ENCODE results near the gene HS6ST1. TPM values are rescaled to one million over a fixed set of nuclear protein-coding genes. Genes with fewer than 3 reads are reported as not detected.

Gene HS6ST1
- total RNA-seq, 2 experiments from 2014 or later = 13.6 to 17.6 TPM

DNA sequence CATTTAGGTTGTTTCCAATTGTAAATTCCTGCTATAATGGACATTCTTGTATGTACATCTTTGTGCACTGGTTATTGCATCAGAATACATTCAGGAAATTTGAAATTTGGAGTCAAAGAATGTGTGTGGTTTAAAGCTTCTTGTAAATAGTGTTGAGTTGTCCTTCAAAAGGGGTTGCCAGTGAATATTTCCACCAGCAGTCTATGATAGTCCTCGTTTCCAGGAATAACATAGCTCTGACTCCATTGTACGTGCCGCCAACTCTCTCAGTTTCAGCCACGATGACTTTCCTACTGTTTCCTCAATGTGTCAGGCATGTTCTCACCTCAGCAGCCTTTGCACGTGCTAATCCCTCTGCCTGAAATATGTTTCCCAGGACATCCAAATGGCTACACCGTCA is 10.9 kb upstream of the HS6ST1 start:
- no peak overlapping the region for H2AFZ ChIP-seq (ENCODE audit: low read length)
- ChIA-PET CTCF (ENCODE audit: unreplicated experiment) (no interaction called here), POLR2A (no interaction called here)
- intact Hi-C loops (cut with micrococcal nuclease; ENCODE audit: unreplicated experiment) = no loop called here
- peaks cover 8% of the 10 kb centered on the region; the same call in 1 of the 2 replicates for H3K9me3 ChIP-seq (ENCODE audit: low read length)
- H3K36me3 ChIP-seq (ENCODE audit: insufficient read depth, low read length) = no peaks in the 10 kb centered on the region
- DNase-seq (ENCODE audit: low spot score) = no peak
- H3K4me2 ChIP-seq (ENCODE audit: low read length) = no peak overlapping the region
- H3K79me2 ChIP-seq (ENCODE audit: insufficient read depth, low read depth, low read length) = no peaks in the 10 kb centered on the region
- H3K9me2 ChIP-seq (ENCODE audit: insufficient read depth, low read length) = no peaks in the 10 kb centered on the region
- TF ChIP-seq, protein P1, sequence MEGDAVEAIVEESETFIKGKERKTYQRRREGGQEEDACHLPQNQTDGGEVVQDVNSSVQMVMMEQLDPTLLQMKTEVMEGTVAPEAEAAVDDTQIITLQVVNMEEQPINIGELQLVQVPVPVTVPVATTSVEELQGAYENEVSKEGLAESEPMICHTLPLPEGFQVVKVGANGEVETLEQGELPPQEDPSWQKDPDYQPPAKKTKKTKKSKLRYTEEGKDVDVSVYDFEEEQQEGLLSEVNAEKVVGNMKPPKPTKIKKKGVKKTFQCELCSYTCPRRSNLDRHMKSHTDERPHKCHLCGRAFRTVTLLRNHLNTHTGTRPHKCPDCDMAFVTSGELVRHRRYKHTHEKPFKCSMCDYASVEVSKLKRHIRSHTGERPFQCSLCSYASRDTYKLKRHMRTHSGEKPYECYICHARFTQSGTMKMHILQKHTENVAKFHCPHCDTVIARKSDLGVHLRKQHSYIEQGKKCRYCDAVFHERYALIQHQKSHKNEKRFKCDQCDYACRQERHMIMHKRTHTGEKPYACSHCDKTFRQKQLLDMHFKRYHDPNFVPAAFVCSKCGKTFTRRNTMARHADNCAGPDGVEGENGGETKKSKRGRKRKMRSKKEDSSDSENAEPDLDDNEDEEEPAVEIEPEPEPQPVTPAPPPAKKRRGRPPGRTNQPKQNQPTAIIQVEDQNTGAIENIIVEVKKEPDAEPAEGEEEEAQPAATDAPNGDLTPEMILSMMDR (conservative IDR thresholded peaks at IDR 0.05; ENCODE audit: low read length) = no peak
- no peak for TF ChIP-seq EZH2phosphoT487 (IDR thresholded peaks at IDR 0.05; ENCODE audit: borderline replicate concordance, low read depth, low read length)
- H4K20me1 ChIP-seq (ENCODE audit: insufficient read depth, low read length) = no peaks in the 10 kb centered on the region
- H3K4me3 ChIP-seq (ENCODE audit: low read depth, low read length, poor library complexity, severe bottlenecking) = no peak overlapping the region
- no TSS peak for BruUV-seq (replicated peaks)
- no peaks in the 10 kb centered on the region for H3K4me1 ChIP-seq (ENCODE audit: insufficient read depth, low read length, poor library complexity, severe bottlenecking)
- no peak overlapping the region for H3K27ac ChIP-seq (ENCODE audit: low read depth, low read length, poor library complexity, severe bottlenecking)

DNA sequence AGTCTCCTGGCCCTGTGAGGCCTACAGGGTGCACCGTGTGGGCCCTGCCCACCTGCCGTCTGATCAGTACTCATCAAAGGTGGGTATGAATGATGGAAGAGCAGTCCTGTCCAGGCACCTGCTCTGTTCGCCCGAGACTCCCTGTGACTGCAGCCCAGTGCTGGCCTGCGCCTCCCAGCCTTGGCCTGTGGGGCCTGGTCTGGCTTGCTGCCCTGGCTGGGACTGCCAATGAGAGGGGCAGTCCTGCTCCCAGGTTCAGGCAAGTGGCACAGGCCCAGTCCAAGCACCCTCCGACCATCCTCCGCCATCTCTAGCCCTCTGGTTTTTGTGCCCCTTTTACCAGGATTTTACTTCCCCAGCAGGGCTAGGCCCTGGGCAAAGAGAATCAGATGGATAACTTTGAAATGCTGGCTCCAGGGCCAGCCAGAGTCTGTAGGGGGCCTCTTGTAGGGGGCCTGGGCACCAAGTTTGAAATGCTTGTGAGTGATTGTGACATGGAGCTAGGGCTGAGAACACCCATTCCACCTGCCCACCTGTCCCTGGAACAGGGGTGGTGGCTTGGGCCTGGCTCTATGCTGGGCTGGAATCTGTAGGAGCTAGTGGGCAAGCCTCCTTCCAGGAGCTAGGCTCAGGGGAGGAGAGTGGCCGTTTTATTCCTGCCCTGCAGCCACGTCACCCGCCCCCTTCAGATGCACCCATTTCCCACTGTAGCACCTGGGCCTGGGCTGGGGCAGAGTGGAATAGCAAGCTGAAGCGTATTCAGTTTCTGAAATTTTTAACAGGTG is 8.7 kb upstream of the HS6ST1 start:
- Histone ChIP-seq H3K36me3 (ENCODE audit: insufficient read depth, low read length) (no peaks in the 10 kb centered on the region), H4K20me1 (ENCODE audit: insufficient read depth, low read length) (no peaks in the 10 kb centered on the region), H3K4me2 (ENCODE audit: low read length) (no peak overlapping the region), H3K27ac (ENCODE audit: low read depth, low read length, poor library complexity, severe bottlenecking) (no peak overlapping the region), H3K4me1 (ENCODE audit: insufficient read depth, low read length, poor library complexity, severe bottlenecking) (no peaks in the 10 kb centered on the region), H3K4me3 (ENCODE audit: low read depth, low read length, poor library complexity, severe bottlenecking) (no peak overlapping the region), H3K9me3 (ENCODE audit: low read length) (peaks cover 8% of the 10 kb centered on the region; the same call in 1 of the 2 replicates), H3K9me2 (ENCODE audit: insufficient read depth, low read length) (no peaks in the 10 kb centered on the region), H2AFZ (ENCODE audit: low read length) (no peak overlapping the region), H3K79me2 (ENCODE audit: insufficient read depth, low read depth, low read length) (no peaks in the 10 kb centered on the region)
- no peak for DNase-seq (ENCODE audit: low spot score)
- no TSS peak for BruUV-seq (replicated peaks)
- intact Hi-C loops (cut with micrococcal nuclease; ENCODE audit: unreplicated experiment) = no loop called here
- TF ChIP-seq, protein P1 (conservative IDR thresholded peaks at IDR 0.05; ENCODE audit: low read length) = no peak
- TF ChIP-seq EZH2phosphoT487 (IDR thresholded peaks at IDR 0.05; ENCODE audit: borderline replicate concordance, low read depth, low read length) = no peak
- ChIA-PET CTCF (ENCODE audit: unreplicated experiment) (no interaction called here), POLR2A (no interaction called here)

DNA sequence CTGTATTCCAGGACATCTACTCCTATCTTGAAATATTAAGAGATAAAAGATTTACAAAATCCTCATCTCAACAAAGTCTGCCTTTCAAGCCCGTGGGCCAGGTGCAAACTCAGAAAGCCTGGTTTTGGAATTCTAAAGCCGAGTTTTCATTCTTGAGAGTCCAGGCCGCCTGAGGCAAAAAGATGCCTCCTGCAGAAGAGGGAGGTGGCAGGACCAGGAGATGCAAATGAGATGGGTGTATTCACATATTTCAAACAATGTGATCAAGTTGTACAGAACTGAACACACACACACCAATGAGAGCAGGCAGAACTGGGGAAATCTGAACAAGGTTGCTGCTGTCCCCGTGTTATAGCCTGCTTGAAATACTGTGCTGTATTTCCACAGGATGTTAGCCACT is 7.7 kb upstream of the HS6ST1 start:
- no peaks in the 10 kb centered on the region for H3K79me2 ChIP-seq (ENCODE audit: insufficient read depth, low read depth, low read length)
- H3K36me3 ChIP-seq (ENCODE audit: insufficient read depth, low read length) = no peaks in the 10 kb centered on the region
- intact Hi-C loops (cut with micrococcal nuclease; ENCODE audit: unreplicated experiment) = no loop called here
- TF ChIP-seq, protein P1 (conservative IDR thresholded peaks at IDR 0.05; ENCODE audit: low read length) = no peak
- no peak for TF ChIP-seq EZH2phosphoT487 (IDR thresholded peaks at IDR 0.05; ENCODE audit: borderline replicate concordance, low read depth, low read length)
- H4K20me1 ChIP-seq (ENCODE audit: insufficient read depth, low read length) = no peaks in the 10 kb centered on the region
- no peak for DNase-seq (ENCODE audit: low spot score)
- ChIA-PET CTCF (ENCODE audit: unreplicated experiment) (no interaction called here), POLR2A (interaction anchor here (1.0 kb wide), 1 partner anchor 10 kb away, joined by 3 read pairs; no protein-coding TSS in a partner anchor)
- no peak overlapping the region for H3K4me2 ChIP-seq (ENCODE audit: low read length)
- H3K9me2 ChIP-seq (ENCODE audit: insufficient read depth, low read length) = no peaks in the 10 kb centered on the region
- H3K4me1 ChIP-seq (ENCODE audit: insufficient read depth, low read length, poor library complexity, severe bottlenecking) = no peaks in the 10 kb centered on the region
- BruUV-seq (replicated peaks) = no TSS peak
- H3K4me3 ChIP-seq (ENCODE audit: low read depth, low read length, poor library complexity, severe bottlenecking) = no peak overlapping the region
- H3K27ac ChIP-seq (ENCODE audit: low read depth, low read length, poor library complexity, severe bottlenecking) = no peak overlapping the region
- H2AFZ ChIP-seq (ENCODE audit: low read length) = no peak overlapping the region
- H3K9me3 ChIP-seq (ENCODE audit: low read length) = no peaks in the 10 kb centered on the region
